Spleen (tissue), 7 donors: ENCODE measurements around the gene EVPL.

Source experiments
- POLR2A ChIP-seq, 3 donors: fragments of 450-650 bp; IDR thresholded peaks; one replicate each; pipeline ENCODE4 v1.5.1; 2017; ENCODE audit warnings: antibody characterized with exemption in 3 of 3, mild to moderate bottlenecking in 1 of 3
- POLR2AphosphoS5 ChIP-seq, 3 donors: sonication (generic); formaldehyde crosslinking; IDR thresholded peaks; one replicate each; pipeline ENCODE4 v1.5.1; 2017; ENCODE audit warnings: antibody characterized with exemption in 3 of 3
- TF ChIP-seq, protein P1 (sequence below), 11 experiments: fragments of 200-600 bp in 7 of 11; fragments of 450-650 bp in 4 of 11; sonication (generic) in 4 of 11; IDR thresholded peaks in 8 of 11; conservative IDR thresholded peaks in 3 of 11; 1 replicate in 7 of 11; 2 replicates in 4 of 11; pipeline versions ENCODE4 v1.4.0 to v1.8.0; 2016 to 2021; ENCODE audit warnings: antibody characterized with exemption in 11 of 11, inconsistent platforms in 4 of 11, mild to moderate bottlenecking in 1 of 11
- donor health status: DM: no; HTN: no; CAD: no; lungs with moderate emphysema.
- donor health status: DM: no; HTN: no; CAD: no.
- donor health status: DM: no; HTN: no; CAD: no.

- TF ChIP-seq, protein P1, sequence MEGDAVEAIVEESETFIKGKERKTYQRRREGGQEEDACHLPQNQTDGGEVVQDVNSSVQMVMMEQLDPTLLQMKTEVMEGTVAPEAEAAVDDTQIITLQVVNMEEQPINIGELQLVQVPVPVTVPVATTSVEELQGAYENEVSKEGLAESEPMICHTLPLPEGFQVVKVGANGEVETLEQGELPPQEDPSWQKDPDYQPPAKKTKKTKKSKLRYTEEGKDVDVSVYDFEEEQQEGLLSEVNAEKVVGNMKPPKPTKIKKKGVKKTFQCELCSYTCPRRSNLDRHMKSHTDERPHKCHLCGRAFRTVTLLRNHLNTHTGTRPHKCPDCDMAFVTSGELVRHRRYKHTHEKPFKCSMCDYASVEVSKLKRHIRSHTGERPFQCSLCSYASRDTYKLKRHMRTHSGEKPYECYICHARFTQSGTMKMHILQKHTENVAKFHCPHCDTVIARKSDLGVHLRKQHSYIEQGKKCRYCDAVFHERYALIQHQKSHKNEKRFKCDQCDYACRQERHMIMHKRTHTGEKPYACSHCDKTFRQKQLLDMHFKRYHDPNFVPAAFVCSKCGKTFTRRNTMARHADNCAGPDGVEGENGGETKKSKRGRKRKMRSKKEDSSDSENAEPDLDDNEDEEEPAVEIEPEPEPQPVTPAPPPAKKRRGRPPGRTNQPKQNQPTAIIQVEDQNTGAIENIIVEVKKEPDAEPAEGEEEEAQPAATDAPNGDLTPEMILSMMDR (IDR thresholded peaks at IDR 0.05 in 8 of 11, conservative IDR thresholded peaks at IDR 0.05 in 3 of 11), result no peak
- TF ChIP-seq POLR2A (IDR thresholded peaks at IDR 0.05) (no peak), POLR2AphosphoS5 (IDR thresholded peaks at IDR 0.05) (no peak)
These were observed 26.4 kb upstream of the EVPL start for GRCh38 chr17:76053246-76054111.
